Measurements from ENCODE around the gene AP2A2.

AP2A2 gene

GRCh38 chr11:975827-976226 lies 50.2 kb downstream of the AP2A2 start:
- DNase-seq (ENCODE audit: low read depth, low spot score), result peak; percentile 44
- no peak overlapping the region for H3K4me3 ChIP-seq (ENCODE audit: low read depth, low read length)
- TF ChIP-seq CTCF (IDR thresholded peaks at IDR 0.05; ENCODE audit: low read depth, low read length), result peak; percentile 58
- in situ Hi-C loops (cut with HindIII; ENCODE audit: low sequenced_read_pairs), result no loop called here

GRCh38 chr11:976431-977160 lies 50.9 kb downstream of the AP2A2 start:
- no peak overlapping the region for H3K4me3 ChIP-seq (ENCODE audit: low read depth, low read length)
- TF ChIP-seq CTCF (IDR thresholded peaks at IDR 0.05; ENCODE audit: low read depth, low read length), result peak; percentile 36
- in situ Hi-C loops (cut with HindIII; ENCODE audit: low sequenced_read_pairs), result no loop called here
- DNase-seq (ENCODE audit: low read depth, low spot score), result peak; percentile 63

DNA sequence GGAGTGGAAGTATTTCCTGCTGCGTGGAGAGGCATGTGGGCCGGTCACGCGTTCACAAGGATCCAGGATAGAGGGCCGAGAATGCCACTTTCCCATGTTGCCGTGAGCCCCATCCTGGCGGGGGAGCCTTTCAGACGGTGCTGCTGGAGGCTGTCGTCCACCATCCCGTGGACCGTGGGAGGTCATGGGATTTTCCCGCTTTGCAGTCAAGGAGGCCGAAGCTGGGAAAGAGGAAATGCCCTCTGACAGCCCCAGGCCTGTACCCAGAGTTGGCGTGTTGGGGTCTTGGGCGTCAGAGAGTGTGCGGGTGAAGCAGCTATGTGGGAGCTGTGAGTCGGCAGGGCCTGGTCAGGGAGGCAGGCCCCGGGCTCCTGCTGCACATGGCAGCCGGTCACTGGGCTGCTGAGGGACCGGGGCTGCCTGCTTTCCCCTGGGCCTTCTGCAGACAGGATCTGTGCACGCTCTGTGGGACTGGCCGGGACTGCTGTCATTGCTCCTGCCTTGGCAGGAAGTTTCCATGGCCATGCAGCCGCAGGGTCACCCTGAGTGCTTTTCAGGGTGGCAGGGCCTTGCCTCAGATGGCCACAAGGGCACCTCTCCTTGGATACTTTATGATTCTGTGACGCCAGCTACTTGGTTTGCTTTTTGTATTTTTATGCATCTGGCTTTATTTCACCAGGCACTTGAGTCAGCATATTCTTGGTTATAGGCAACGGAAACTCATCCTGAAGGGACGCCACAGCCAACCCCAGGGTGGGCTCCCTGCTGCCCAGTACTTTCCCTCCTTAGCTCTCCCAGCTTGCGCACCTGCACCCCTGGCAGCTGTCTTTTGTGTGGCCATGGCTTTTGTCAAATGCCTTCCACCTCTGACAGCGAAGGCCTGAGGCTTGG lies 52.4 kb downstream of the AP2A2 start:
- in situ Hi-C loops (cut with HindIII; ENCODE audit: low sequenced_read_pairs), result no loop called here
- no peak for DNase-seq (ENCODE audit: low read depth, low spot score)
- H3K4me3 ChIP-seq (ENCODE audit: low read depth, low read length), result no peak overlapping the region
- TF ChIP-seq CTCF (IDR thresholded peaks at IDR 0.05; ENCODE audit: low read depth, low read length), result no peak

GRCh38 chr11:978781-979180 lies 53.1 kb downstream of the AP2A2 start:
- in situ Hi-C loops (cut with HindIII; ENCODE audit: low sequenced_read_pairs), result no loop called here
- no peak overlapping the region for H3K4me3 ChIP-seq (ENCODE audit: low read depth, low read length)
- DNase-seq (ENCODE audit: low read depth, low spot score), result no peak
- TF ChIP-seq CTCF (IDR thresholded peaks at IDR 0.05; ENCODE audit: low read depth, low read length), result no peak

DNA sequence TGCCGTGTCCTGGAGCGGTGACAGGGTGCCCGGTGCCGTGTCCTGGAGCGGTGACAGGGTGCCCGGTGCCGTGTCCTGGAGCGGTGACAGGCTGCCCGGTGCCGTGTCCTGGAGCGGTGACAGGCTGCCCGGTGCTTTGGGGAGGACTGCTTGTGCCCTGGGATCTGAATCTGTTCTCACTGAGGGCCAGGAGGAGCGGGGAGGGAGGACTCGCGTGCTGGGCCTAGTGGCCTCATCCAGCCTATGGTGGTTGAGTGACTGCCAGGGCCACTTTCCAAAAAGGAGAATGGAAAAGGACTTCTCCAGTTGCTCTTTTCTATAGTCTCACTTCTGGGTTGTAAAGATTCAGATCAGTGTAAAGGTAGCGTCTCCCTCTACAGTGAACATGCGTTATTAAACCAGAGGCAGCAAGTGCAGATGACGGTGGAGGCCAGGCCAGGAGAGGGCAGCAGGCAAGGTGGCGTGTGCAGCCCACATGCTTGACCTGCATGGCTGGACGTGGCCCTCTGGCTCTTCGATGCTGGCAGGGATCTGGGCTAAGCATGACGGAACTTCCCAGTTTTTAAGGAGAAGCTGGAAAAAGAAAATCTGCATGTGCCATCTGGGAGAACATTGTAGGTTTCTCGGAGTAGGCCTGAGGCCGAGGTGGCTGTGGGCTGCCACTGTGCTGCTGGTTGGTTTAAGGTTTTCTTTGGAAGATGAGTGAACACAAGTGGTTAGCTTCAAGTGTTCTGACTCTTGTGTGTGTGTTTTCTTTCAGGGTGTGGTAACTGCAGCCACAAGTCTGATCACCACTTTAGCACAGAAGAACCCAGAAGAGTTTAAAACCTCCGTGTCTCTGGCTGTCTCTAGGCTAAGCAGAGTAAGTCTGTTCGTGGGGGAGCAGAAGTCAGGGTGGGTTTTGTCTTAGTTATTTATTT lies 55.0 kb downstream of the AP2A2 start:
- in situ Hi-C loops (cut with HindIII; ENCODE audit: low sequenced_read_pairs), result no loop called here
- DNase-seq (ENCODE audit: low read depth, low spot score), result peak; percentile 46
- peak; percentile 16 for TF ChIP-seq CTCF (IDR thresholded peaks at IDR 0.05; ENCODE audit: low read depth, low read length)
- H3K4me3 ChIP-seq (ENCODE audit: low read depth, low read length), result no peak overlapping the region

- no peak for TF ChIP-seq CTCF (IDR thresholded peaks at IDR 0.05; ENCODE audit: low read depth, low read length)
- no peak for DNase-seq (ENCODE audit: low read depth, low spot score)
- in situ Hi-C loops (cut with HindIII; ENCODE audit: low sequenced_read_pairs), result no loop called here
- no peak overlapping the region for H3K4me3 ChIP-seq (ENCODE audit: low read depth, low read length)
Observed at GRCh38 chr11:981764-982163, 56.1 kb downstream of the AP2A2 start.

Measured in astrocyte of the spinal cord (primary cell).